ENCODE data around the gene RNF19B.
A peak's percentile ranks its signal among the peaks of the same experiment; 100 is the strongest.

RNF19B gene

DNA sequence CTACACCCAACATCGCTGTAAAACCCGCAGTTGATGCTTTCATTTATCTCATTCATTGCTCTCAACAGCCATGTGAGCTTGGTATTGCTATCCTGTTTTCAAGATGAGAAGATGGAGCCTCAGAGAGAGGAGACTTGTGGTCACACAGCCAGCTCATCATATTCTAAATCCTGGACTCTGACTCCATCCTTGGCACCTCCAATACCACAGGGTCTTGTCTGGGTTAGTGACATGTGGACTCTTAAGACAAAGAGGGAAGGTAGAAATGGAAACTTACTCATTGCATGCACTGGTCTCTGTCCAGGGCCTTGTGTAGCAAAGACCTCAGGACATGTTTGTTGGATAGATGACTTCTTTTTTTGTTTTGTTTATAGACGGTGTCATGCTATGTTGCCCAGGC lies 7.0 kb upstream of the RNF19B start:
- no peak for TF ChIP-seq ZFX (IDR thresholded peaks at IDR 0.05; ENCODE audit: borderline replicate concordance)
- TF ChIP-seq, protein P1, sequence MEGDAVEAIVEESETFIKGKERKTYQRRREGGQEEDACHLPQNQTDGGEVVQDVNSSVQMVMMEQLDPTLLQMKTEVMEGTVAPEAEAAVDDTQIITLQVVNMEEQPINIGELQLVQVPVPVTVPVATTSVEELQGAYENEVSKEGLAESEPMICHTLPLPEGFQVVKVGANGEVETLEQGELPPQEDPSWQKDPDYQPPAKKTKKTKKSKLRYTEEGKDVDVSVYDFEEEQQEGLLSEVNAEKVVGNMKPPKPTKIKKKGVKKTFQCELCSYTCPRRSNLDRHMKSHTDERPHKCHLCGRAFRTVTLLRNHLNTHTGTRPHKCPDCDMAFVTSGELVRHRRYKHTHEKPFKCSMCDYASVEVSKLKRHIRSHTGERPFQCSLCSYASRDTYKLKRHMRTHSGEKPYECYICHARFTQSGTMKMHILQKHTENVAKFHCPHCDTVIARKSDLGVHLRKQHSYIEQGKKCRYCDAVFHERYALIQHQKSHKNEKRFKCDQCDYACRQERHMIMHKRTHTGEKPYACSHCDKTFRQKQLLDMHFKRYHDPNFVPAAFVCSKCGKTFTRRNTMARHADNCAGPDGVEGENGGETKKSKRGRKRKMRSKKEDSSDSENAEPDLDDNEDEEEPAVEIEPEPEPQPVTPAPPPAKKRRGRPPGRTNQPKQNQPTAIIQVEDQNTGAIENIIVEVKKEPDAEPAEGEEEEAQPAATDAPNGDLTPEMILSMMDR (IDR thresholded peaks at IDR 0.05): no peak
- no peak overlapping the region for H3K27ac ChIP-seq

DNA sequence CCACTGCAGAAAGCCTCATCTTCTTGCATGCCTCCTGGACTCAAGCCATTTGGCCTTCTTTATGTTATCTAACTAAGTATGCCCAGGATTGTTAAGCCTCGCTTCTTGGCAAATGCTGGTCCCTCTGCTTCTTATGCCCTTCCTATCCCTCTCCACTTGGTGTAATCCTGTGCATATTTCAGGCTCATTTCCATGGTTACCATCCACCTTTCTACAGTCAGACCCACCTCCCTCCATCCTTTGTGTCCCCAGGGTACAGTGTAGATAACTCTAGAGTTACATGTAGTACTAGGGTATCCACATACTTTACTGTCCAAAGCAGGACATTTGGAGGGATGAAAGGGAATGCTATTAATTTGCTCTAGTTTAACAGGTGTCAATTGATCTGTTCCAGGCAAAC lies 6.5 kb upstream of the RNF19B start:
- TF ChIP-seq, protein P1 (IDR thresholded peaks at IDR 0.05): no peak
- no peak for TF ChIP-seq ZFX (IDR thresholded peaks at IDR 0.05; ENCODE audit: borderline replicate concordance)
- H3K27ac ChIP-seq: no peak overlapping the region

GRCh38 chr1:32969566-32969965 lies 5.0 kb upstream of the RNF19B start:
- no peak overlapping the region for H3K27ac ChIP-seq
- TF ChIP-seq, protein P1 (IDR thresholded peaks at IDR 0.05): no peak
- no peak for TF ChIP-seq ZFX (IDR thresholded peaks at IDR 0.05; ENCODE audit: borderline replicate concordance)

GRCh38 chr1:32967888-32968568 lies 3.4 kb upstream of the RNF19B start:
- H3K27ac ChIP-seq: no peak overlapping the region
- TF ChIP-seq, protein P1 (IDR thresholded peaks at IDR 0.05): no peak
- TF ChIP-seq ZFX (IDR thresholded peaks at IDR 0.05; ENCODE audit: borderline replicate concordance): no peak

DNA sequence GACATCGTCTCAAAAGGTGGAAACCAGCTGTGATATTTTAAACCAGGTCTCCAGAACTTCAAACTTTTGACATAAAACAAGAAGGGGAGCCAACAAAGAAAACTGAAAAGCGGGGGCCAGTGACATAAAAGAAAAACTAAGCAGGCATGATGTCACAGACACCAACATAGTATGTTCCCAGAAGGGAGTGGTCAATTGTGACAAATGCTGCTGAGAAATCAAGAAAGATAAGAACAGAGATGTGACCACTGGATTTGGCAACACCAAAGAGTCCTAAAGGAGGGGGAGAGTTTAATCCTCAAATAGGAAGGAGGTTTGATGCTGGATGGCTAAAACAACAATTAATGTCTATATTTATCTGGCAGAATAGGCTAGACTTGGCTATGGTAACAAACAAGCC lies 2.3 kb upstream of the RNF19B start:
- TF ChIP-seq ZFX (IDR thresholded peaks at IDR 0.05; ENCODE audit: borderline replicate concordance): no peak
- TF ChIP-seq, protein P1 (IDR thresholded peaks at IDR 0.05): no peak
- no peak overlapping the region for H3K27ac ChIP-seq

GRCh38 chr1:32965251-32965747 lies 690 bp upstream of the RNF19B start:
- TF ChIP-seq ZFX (IDR thresholded peaks at IDR 0.05; ENCODE audit: borderline replicate concordance): no peak
- TF ChIP-seq, protein P1 (IDR thresholded peaks at IDR 0.05): no peak
- H3K27ac ChIP-seq: peak overlapping the region; percentile 79

GRCh38 chr1:32963746-32964460 lies 706 bp downstream of the RNF19B start:
- H3K27ac ChIP-seq: peak overlapping the region; percentile 79
- TF ChIP-seq, protein P1 (IDR thresholded peaks at IDR 0.05): no peak
- TF ChIP-seq ZFX (IDR thresholded peaks at IDR 0.05; ENCODE audit: borderline replicate concordance): no peak
